Prostate gland (tissue), 2 donors: Measurements from ENCODE around the gene ZNF385D. TPM values are rescaled to one million over a fixed set of nuclear protein-coding genes. Genes with fewer than 3 reads are reported as not detected.
"Not testable (repeated sequence)": the region's sequence is repeated elsewhere in the genome, so short reads cannot be mapped to it uniquely, and the experiment has no call there.

Experiments used
- DNase-seq: peaks from one replicate; pipeline ENCODE4 v3.0.0-alpha.2; 2019; ENCODE audit warnings: low spot score
- H3K27ac ChIP-seq, 2 donors: fragments of 200-600 bp; sonication (generic); 2 replicates each; pipeline ENCODE4 v1.5.1; 2017 to 2019
- H3K27me3 ChIP-seq: fragments of 200-600 bp; sonication (generic); replicated peaks from 2 replicates; pipeline ENCODE4 v1.5.1; 2019; ENCODE audit not compliant: insufficient read depth
- H3K36me3 ChIP-seq, 2 donors: fragments of 200-600 bp; sonication (generic); 1 replicate in 1 of 2; 2 replicates in 1 of 2; pipeline versions ENCODE4 v1.5.1 to v1.8.1; 2017 to 2019
- H3K4me1 ChIP-seq: fragments of 200-600 bp; sonication (generic); replicated peaks from 2 replicates; pipeline ENCODE4 v1.5.1; 2019
- H3K4me3 ChIP-seq, 2 donors: fragments of 200-600 bp; sonication (generic); 2 replicates each; pipeline ENCODE4 v1.5.1; 2017 to 2019
- H3K9me3 ChIP-seq: fragments of 200-600 bp; sonication (generic); 2 replicates; pipeline ENCODE4 v1.5.1; 2017
- CTCF ChIP-seq, 4 experiments: fragments of 200-600 bp in 2 of 4; fragments of 450-650 bp in 2 of 4; sonication (generic) in 2 of 4; IDR thresholded peaks; 1 replicate in 3 of 4; 2 replicates in 1 of 4; pipeline ENCODE4 v1.5.1; 2016 to 2019; ENCODE audit warnings: antibody characterized with exemption in 4 of 4, mild to moderate bottlenecking in 2 of 4, moderate library complexity in 2 of 4
- POLR2A ChIP-seq: fragments of 450-650 bp; IDR thresholded peaks from one replicate; pipeline ENCODE4 v1.6.1; 2016; ENCODE audit warnings: antibody characterized with exemption, mild to moderate bottlenecking
- POLR2AphosphoS5 ChIP-seq: sonication (generic); formaldehyde crosslinking; IDR thresholded peaks from one replicate; pipeline ENCODE4 v1.6.1; 2017; ENCODE audit warnings: antibody characterized with exemption
- WGBS: methylation state at CpG from one replicate; pipeline ENCODE4 v1.1.5; 2018; 5-methylcytosine and 5-hydroxymethylcytosine counted together
- intact Hi-C: fragments of 100-400 bp; cut with DNase I; formaldehyde crosslinking; loops from one replicate; pipeline ENCODE4 v1.14.2; 2022
- total RNA-seq, 2 donors: library from RNA; depleted of rRNA; stranded (reverse); fragments of >200 nt; gene quantifications; one replicate each; pipeline ENCODE4 v1.1.0, GENCODE V29; 2016

ZNF385D gene
- total RNA-seq, 2 donors from 2014 or later: 1.0 to 5.9 TPM

- no peaks in the 10 kb centered on the region for H3K36me3 ChIP-seq
- intact Hi-C loops: loop anchor here (10.0 kb wide), 1 partner anchor 407 kb away; no protein-coding TSS in a partner anchor
- no peaks in the 10 kb centered on the region for H3K4me1 ChIP-seq
- 43% methylated on average over 1 of the region's 1 CpG for WGBS
- no peak for TF ChIP-seq POLR2AphosphoS5
- no peak for TF ChIP-seq CTCF (IDR thresholded peaks at IDR 0.05)
- TF ChIP-seq POLR2A: no peak
- no peak overlapping the region for H3K4me3 ChIP-seq
- no peaks in the 10 kb centered on the region for H3K9me3 ChIP-seq
- H3K27me3 ChIP-seq: no peaks in the 10 kb centered on the region
- no peak for DNase-seq
- H3K27ac ChIP-seq: no peak overlapping the region
Observed at GRCh38 chr3:21487520-21487919, 263.5 kb downstream of the ZNF385D start.

DNA sequence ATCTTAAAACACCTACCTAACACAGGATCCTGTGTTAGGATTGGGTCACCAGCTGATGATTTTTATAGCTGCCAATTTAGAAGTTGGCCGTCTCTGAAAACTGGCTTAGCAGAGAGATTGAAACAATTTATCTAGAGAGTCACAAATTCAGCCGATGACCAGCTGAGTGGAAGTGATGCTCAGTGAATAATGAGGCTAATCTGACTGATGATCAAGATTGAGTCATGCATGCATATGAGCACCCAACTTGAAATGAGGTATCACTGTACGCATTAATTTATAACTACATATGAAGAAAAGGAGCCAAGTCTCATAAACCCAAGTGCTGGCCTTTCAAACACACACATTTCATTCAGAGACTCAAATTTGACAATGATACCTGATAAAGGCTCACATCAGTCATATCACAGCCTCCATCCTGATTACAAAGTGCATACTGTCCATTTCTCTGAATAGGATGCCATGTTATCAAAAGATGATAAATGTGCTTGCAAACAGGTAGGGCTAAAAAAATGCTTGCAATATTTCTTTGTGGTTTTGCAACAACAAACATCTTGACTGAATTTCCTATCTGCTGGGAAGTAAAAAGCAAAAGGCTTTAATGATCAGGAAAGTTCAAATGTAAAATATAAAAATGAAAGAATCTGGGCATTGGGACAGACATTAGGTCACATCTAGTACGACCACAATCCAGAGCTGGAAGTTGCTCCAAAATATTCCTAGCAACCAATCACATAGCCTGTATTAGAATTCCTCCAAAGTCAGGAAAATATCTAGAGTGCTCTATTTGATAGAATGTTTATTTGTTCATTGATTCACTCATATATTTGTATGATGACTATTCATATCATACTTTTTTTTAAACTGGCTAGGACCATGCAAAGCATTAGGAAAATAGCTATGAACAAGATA, 264.7 kb downstream of the ZNF385D start:
- intact Hi-C loops: loop anchor here (10.0 kb wide), 1 partner anchor 409 kb away; no protein-coding TSS in a partner anchor
- H3K27ac ChIP-seq: not testable (repeated sequence)

GRCh38 chr3:21484828-21485144, 266.2 kb downstream of the ZNF385D start:
- 92% methylated on average over 1 of the region's 1 CpG for WGBS

More for the DNA sequence above, 264.7 kb downstream of the ZNF385D start:
- WGBS: 72% methylated on average over 2 of the region's 4 CpGs
- DNase-seq, H3K4me3 ChIP-seq, H3K4me1 ChIP-seq, H3K27me3 ChIP-seq, H3K9me3 ChIP-seq, H3K36me3 ChIP-seq: not testable (repeated sequence)

GRCh38 chr3:21484057-21484827, 266.8 kb downstream of the ZNF385D start:
- intact Hi-C loops: loop anchor here (2.0 to 10.0 kb wide), 3 partner anchors 411 to 1142 kb away; no protein-coding TSS in a partner anchor
- H3K4me1 ChIP-seq: no peaks in the 10 kb centered on the region
- H3K4me3 ChIP-seq: no peak overlapping the region
- 70% methylated on average over 5 of the region's 5 CpGs for WGBS
- TF ChIP-seq CTCF (IDR thresholded peaks at IDR 0.05) (peak in 3 of 4 experiments; percentile 25 to 35 (median 35)), POLR2A (no peak), POLR2AphosphoS5 (no peak)
- no peaks in the 10 kb centered on the region for H3K9me3 ChIP-seq
- DNase-seq: peak; percentile 8
- H3K27ac ChIP-seq: no peak overlapping the region
- no peaks in the 10 kb centered on the region for H3K36me3 ChIP-seq
- no peaks in the 10 kb centered on the region for H3K27me3 ChIP-seq

More at GRCh38 chr3:21484828-21485144, 266.2 kb downstream of the ZNF385D start:
- Histone ChIP-seq H3K27ac (no peak overlapping the region), H3K36me3 (no peaks in the 10 kb centered on the region), H3K4me1 (no peaks in the 10 kb centered on the region), H3K9me3 (no peaks in the 10 kb centered on the region), H3K27me3 (no peaks in the 10 kb centered on the region), H3K4me3 (no peak overlapping the region)
- DNase-seq: no peak
- TF ChIP-seq CTCF (IDR thresholded peaks at IDR 0.05) (no peak), POLR2A (no peak), POLR2AphosphoS5 (no peak)
- intact Hi-C loops: loop anchor here (2.0 to 10.0 kb wide), 3 partner anchors 410 to 1142 kb away; no protein-coding TSS in a partner anchor

- Histone ChIP-seq H3K27ac (no peak overlapping the region), H3K4me3 (no peak overlapping the region), H3K4me1 (no peaks in the 10 kb centered on the region), H3K9me3 (no peaks in the 10 kb centered on the region), H3K27me3 (no peaks in the 10 kb centered on the region), H3K36me3 (no peaks in the 10 kb centered on the region)
- no peak for DNase-seq
- TF ChIP-seq POLR2A: no peak
- no peak for TF ChIP-seq POLR2AphosphoS5
- TF ChIP-seq CTCF (IDR thresholded peaks at IDR 0.05): no peak
- 97% methylated on average over 1 of the region's 1 CpG for WGBS
- intact Hi-C loops: loop anchor here (5.0 to 10.0 kb wide), 2 partner anchors 413 to 1140 kb away; no protein-coding TSS in a partner anchor
Observed at GRCh38 chr3:21481991-21482390, 269.0 kb downstream of the ZNF385D start.
